ENCODE measurements around the gene CRB2.

The CRB2 gene

DNA sequence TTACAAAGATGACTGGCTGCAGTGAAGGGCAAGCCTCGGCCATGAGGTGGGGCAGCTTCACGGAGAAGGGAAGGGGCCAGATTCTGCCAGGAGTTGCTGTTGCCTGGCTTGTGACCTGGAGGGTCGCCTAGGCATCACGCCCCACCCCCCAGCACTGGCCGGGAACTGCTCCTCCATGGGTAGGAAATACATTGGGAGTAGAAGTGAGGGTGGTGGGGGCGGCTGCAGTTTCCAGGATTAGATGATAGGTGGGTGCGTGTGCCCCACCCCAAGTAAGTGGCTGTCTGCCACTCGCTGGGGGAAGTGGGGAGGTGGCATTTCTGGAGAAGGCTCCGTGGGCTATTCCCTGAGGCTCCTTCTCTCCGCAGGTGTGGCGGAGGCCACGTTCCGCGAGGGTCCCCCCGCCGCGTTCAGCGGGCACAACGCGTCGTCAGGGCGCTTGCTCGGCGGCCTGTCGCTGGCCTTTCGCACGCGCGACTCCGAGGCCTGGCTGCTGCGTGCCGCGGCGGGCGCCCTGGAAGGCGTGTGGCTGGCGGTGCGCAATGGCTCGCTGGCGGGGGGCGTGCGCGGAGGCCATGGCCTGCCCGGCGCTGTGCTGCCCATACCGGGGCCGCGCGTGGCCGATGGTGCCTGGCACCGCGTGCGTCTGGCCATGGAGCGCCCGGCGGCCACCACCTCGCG lies 16.9 kb downstream of the CRB2 start:
- Mint-ChIP-seq H3K4me3 (no peak overlapping the region), H3K36me3 (ENCODE audit: low read depth) (no peaks in the 10 kb centered on the region), H3K9me3 (no peaks in the 10 kb centered on the region), H3K27me3 (ENCODE audit: low read depth) (peaks cover 34% of the 10 kb centered on the region), H3K27ac (no peak overlapping the region), H3K4me1 (ENCODE audit: low read depth) (peaks cover 3% of the 10 kb centered on the region)

DNA sequence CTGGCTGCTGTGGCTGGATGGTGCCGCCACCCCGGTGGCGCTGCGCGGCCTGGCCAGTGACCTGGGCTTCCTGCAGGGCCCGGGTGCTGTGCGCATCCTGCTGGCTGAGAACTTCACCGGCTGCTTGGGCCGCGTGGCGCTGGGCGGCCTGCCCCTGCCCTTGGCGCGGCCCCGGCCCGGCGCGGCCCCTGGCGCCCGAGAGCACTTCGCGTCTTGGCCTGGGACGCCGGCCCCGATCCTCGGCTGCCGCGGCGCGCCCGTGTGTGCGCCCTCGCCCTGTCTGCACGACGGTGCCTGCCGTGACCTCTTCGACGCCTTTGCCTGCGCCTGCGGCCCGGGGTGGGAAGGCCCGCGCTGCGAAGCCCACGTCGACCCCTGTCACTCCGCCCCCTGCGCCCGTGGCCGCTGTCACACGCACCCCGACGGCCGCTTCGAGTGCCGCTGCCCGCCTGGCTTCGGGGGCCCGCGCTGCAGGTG lies 17.5 kb downstream of the CRB2 start:
- no peak overlapping the region for H3K27ac Mint-ChIP-seq
- no peak overlapping the region for H3K4me3 Mint-ChIP-seq
- H3K4me1 Mint-ChIP-seq (ENCODE audit: low read depth) = peaks cover 3% of the 10 kb centered on the region
- no peaks in the 10 kb centered on the region for H3K9me3 Mint-ChIP-seq
- H3K36me3 Mint-ChIP-seq (ENCODE audit: low read depth) = no peaks in the 10 kb centered on the region
- H3K27me3 Mint-ChIP-seq (ENCODE audit: low read depth) = peaks cover 34% of the 10 kb centered on the region

DNA sequence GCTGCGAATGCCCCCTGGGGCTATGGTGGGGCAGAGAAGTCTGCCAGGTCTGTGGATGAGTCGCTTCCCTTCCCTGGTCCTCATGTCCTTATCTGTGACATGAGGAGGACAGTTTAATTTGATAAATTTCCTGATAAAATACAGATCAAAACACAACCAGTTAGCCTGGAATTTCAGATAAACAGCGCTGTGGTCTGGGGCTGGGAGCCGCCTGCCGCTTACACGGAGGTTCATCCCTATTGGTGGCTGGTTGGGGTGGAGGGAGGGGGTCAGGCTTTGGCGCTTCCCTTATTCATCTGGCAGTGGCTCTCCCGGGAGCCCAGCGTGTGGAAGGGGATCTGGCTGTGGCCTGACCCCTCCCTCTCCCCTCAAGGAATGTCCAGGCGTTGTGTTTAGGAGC lies 17.9 kb downstream of the CRB2 start:
- Mint-ChIP-seq H3K4me1 (ENCODE audit: low read depth) (peaks cover 3% of the 10 kb centered on the region), H3K9me3 (no peaks in the 10 kb centered on the region), H3K4me3 (no peak overlapping the region), H3K27me3 (ENCODE audit: low read depth) (peaks cover 34% of the 10 kb centered on the region), H3K36me3 (ENCODE audit: low read depth) (no peaks in the 10 kb centered on the region), H3K27ac (no peak overlapping the region)

- H3K4me1 Mint-ChIP-seq (ENCODE audit: low read depth) = peaks cover 3% of the 10 kb centered on the region
- no peaks in the 10 kb centered on the region for H3K36me3 Mint-ChIP-seq (ENCODE audit: low read depth)
- no peaks in the 10 kb centered on the region for H3K9me3 Mint-ChIP-seq
- H3K4me3 Mint-ChIP-seq = no peak overlapping the region
- peaks cover 29% of the 10 kb centered on the region for H3K27me3 Mint-ChIP-seq (ENCODE audit: low read depth)
- H3K27ac Mint-ChIP-seq = no peak overlapping the region
These were observed 19.6 kb downstream of the CRB2 start for GRCh38 chr9:123375469-123376132.

DNA sequence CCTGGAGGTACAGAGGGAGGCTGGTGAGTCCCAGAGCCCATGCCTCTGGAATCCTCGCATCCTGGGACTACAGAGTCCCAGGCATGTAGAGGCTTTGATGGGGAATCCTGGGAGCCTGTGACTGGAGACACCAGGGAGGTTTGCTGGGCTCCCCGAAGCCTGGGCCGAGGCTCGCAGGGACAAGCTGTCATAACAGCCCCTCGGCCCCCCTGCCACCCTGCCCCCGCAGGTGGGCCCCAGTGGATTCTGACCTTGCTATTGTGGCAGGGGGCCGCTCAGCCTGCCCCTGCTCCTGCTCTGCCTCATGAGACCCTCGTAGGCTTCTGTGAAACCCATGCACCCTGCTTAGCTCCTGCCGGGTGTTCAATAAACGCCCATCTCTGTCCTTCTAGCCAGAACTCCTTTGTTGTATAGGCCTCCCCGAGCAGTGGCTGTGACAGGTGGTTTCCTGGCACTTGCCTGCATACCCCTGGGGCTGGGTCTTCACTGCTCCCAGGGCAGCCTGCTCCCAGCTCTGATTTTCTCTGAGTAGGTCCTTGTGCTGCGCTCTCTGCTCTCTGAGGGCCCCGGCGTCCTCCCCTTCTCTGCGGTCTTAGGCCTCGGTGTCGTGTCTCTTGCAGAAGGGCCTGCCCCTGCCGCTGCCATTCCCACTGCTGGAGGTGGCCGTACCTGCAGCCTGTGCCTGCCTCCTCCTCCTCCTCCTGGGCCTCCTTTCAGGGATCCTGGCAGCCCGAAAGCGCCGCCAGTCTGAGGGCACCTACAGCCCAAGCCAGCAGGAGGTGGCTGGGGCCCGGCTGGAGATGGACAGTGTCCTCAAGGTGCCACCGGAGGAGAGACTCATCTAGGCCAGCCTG lies 20.4 kb downstream of the CRB2 start:
- Mint-ChIP-seq H3K27me3 (ENCODE audit: low read depth) (peaks cover 29% of the 10 kb centered on the region), H3K9me3 (no peaks in the 10 kb centered on the region), H3K4me1 (ENCODE audit: low read depth) (peaks cover 3% of the 10 kb centered on the region), H3K27ac (no peak overlapping the region), H3K36me3 (ENCODE audit: low read depth) (no peaks in the 10 kb centered on the region), H3K4me3 (no peak overlapping the region)

DNA sequence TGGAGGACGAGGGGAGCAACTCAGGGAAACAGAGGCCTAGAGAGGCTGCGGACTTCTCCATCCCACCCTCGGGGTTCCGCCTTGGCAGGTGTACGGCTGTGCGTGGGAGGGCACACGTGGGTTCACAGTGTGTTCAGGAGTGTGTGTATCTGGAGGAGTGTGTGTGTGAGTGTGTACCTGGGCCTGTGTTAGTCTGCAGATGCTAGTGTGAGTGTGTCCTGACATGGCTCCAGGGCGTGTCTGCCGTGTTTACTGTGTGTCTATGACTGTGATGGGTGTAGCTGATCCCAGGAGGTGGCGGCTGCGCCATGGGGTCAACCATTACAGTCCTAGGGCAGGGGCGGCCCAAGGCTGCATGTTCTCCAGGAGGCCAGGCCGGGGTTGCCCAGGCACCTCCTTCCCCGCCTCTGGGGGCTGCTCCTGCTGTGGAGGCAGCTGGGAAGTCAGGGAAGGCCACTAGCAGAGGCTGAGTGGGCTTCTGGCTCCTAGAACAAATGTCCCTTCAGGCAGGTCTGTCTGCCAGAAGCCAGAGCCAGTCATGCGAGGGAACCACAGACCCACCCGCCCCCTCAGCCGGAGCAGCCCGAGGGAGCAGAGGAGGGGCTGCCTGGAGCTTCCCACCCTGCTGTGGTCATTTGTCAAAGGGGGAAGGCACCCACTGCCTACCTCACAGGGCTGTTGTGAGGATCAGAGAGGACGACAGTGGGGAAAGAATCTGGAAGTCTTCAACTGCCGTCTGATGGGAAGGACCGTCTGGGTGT lies 21.4 kb downstream of the CRB2 start:
- H3K9me3 Mint-ChIP-seq = no peaks in the 10 kb centered on the region
- H3K27me3 Mint-ChIP-seq (ENCODE audit: low read depth) = peaks cover 20% of the 10 kb centered on the region
- H3K27ac Mint-ChIP-seq = no peak overlapping the region
- H3K4me3 Mint-ChIP-seq = no peak overlapping the region
- no peaks in the 10 kb centered on the region for H3K36me3 Mint-ChIP-seq (ENCODE audit: low read depth)
- H3K4me1 Mint-ChIP-seq (ENCODE audit: low read depth) = peaks cover under 1% of the 10 kb centered on the region

DNA sequence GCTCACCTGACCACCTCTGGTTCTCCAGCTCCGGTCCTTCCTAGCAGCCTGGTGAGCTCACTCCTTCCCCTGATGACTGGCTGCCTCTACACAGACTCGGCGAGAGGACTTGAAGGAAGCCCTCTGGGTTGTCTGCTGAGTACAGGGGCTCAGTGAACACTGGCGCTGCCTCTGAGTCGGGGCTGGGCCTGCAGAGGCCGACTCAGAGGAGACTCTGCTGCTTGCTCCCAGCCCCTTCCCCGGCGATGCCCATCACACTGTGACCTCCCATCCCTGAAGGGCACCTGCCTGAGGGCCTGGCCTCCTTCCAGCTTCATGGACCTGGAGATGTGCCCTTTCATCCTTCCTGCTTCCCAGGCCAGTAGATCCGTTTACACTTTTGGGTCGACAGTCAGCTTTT lies 22.0 kb downstream of the CRB2 start:
- Mint-ChIP-seq H3K27me3 (ENCODE audit: low read depth) (peaks cover 15% of the 10 kb centered on the region), H3K36me3 (ENCODE audit: low read depth) (no peaks in the 10 kb centered on the region), H3K9me3 (no peaks in the 10 kb centered on the region), H3K4me3 (no peak overlapping the region), H3K27ac (no peak overlapping the region), H3K4me1 (ENCODE audit: low read depth) (no peaks in the 10 kb centered on the region)

GRCh38 chr9:123378956-123379660 lies 23.1 kb downstream of the CRB2 start:
- no peak overlapping the region for H3K4me3 Mint-ChIP-seq
- no peaks in the 10 kb centered on the region for H3K9me3 Mint-ChIP-seq

GRCh38 chr9:123380852-123381705 lies 25.1 kb downstream of the CRB2 start:
- Mint-ChIP-seq H3K4me3 (no peak overlapping the region), H3K9me3 (no peaks in the 10 kb centered on the region), H3K4me1 (ENCODE audit: low read depth) (no peaks in the 10 kb centered on the region), H3K27ac (no peak overlapping the region), H3K27me3 (ENCODE audit: low read depth) (no peaks in the 10 kb centered on the region), H3K36me3 (ENCODE audit: low read depth) (no peaks in the 10 kb centered on the region)

More at GRCh38 chr9:123378956-123379660, 23.1 kb downstream of the CRB2 start:
- H3K27ac Mint-ChIP-seq = no peak overlapping the region
- H3K27me3 Mint-ChIP-seq (ENCODE audit: low read depth) = peaks cover 12% of the 10 kb centered on the region
- no peaks in the 10 kb centered on the region for H3K4me1 Mint-ChIP-seq (ENCODE audit: low read depth)
- no peaks in the 10 kb centered on the region for H3K36me3 Mint-ChIP-seq (ENCODE audit: low read depth)

- no peaks in the 10 kb centered on the region for H3K4me1 Mint-ChIP-seq (ENCODE audit: low read depth)
- H3K9me3 Mint-ChIP-seq = no peaks in the 10 kb centered on the region
- no peak overlapping the region for H3K27ac Mint-ChIP-seq
- H3K4me3 Mint-ChIP-seq = no peak overlapping the region
- no peaks in the 10 kb centered on the region for H3K36me3 Mint-ChIP-seq (ENCODE audit: low read depth)
- H3K27me3 Mint-ChIP-seq (ENCODE audit: low read depth) = no peaks in the 10 kb centered on the region
These were observed 26.9 kb downstream of the CRB2 start for GRCh38 chr9:123382653-123383511.

- H3K4me1 Mint-ChIP-seq (ENCODE audit: low read depth) = no peaks in the 10 kb centered on the region
- H3K27me3 Mint-ChIP-seq (ENCODE audit: low read depth) = no peaks in the 10 kb centered on the region
- H3K36me3 Mint-ChIP-seq (ENCODE audit: low read depth) = no peaks in the 10 kb centered on the region
- H3K27ac Mint-ChIP-seq = no peak overlapping the region
- H3K9me3 Mint-ChIP-seq = no peaks in the 10 kb centered on the region
- H3K4me3 Mint-ChIP-seq = no peak overlapping the region
These were observed 27.6 kb downstream of the CRB2 start for GRCh38 chr9:123383512-123384170.

DNA sequence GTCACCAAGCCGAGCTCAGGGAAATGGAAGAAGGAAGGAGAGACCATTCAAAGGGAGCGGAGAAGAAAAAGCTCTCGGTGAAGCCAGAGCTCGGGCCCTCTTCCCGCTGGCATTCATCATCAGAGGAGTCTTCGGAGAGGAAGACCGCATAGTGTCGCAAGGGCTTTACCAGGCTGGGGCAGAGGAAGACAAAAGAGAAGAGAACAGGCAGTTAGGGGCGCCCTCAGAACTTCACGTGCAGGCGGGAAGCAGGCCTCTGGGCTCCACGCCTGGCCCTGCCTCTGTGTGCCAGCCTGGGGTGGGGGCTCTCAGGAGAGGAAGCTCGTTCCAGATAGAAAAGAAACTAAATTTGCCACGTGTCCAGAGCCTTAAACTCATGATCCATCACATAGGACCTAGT lies 31.7 kb downstream of the CRB2 start:
- no peaks in the 10 kb centered on the region for H3K9me3 Mint-ChIP-seq
- no peaks in the 10 kb centered on the region for H3K4me1 Mint-ChIP-seq (ENCODE audit: low read depth)
- H3K27ac Mint-ChIP-seq = no peak overlapping the region
- no peaks in the 10 kb centered on the region for H3K27me3 Mint-ChIP-seq (ENCODE audit: low read depth)
- H3K36me3 Mint-ChIP-seq (ENCODE audit: low read depth) = no peaks in the 10 kb centered on the region
- H3K4me3 Mint-ChIP-seq = no peak overlapping the region
